Activated CD8-positive, alpha-beta memory T cell treated with anti-CD3 and anti-CD28 coated beads for 24 hours (primary cell): ENCODE data around the gene SNTG2.
"Not testable (repeated sequence)": the region's sequence is repeated elsewhere in the genome, so short reads cannot be mapped to it uniquely, and the experiment has no call there.

Experiments used
- DNase-seq: peaks from one replicate; pipeline ENCODE4 v3.0.0-alpha.2; 2020

The SNTG2 gene

DNA sequence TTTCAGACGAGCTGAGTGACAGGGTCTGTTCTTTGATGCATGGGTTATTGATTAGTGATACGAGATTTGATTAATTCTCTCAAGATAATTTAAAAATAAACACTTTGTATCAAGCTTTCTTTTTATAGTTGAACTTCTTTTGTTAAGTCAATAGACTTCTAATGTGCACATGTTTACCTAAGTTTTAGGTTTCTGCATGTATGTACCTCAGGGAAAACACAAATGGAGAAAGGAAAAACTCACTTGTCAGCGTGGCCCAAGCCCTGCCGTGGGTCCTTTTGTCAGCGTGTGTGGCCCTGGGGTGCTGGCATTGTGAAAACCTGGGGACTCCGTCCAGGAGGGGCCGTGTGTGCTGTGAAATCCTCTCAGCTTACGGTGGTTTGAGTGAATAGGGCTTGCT, 153.7 kb downstream of the SNTG2 start:
- DNase-seq: no peak

DNA sequence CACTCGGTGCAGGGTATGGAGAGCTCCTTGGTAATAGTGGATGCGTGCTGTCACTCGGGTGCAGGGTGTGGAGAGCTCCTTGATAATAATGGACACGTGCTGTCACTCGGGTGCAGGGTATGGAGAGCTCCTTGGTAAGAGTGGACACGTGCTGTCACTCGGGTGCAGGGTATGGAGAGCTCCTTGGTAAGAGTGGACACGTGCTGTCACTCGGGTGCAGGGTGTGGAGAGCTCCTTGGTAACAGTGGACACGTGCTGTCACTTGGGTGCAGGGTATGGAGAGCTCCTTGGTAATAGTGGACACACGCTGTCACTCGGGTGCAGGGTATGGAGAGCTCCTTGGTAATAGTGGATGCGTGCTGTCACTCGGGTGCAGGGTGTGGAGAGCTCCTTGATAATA, 155.7 kb downstream of the SNTG2 start:
- DNase-seq: not testable (repeated sequence)

DNA sequence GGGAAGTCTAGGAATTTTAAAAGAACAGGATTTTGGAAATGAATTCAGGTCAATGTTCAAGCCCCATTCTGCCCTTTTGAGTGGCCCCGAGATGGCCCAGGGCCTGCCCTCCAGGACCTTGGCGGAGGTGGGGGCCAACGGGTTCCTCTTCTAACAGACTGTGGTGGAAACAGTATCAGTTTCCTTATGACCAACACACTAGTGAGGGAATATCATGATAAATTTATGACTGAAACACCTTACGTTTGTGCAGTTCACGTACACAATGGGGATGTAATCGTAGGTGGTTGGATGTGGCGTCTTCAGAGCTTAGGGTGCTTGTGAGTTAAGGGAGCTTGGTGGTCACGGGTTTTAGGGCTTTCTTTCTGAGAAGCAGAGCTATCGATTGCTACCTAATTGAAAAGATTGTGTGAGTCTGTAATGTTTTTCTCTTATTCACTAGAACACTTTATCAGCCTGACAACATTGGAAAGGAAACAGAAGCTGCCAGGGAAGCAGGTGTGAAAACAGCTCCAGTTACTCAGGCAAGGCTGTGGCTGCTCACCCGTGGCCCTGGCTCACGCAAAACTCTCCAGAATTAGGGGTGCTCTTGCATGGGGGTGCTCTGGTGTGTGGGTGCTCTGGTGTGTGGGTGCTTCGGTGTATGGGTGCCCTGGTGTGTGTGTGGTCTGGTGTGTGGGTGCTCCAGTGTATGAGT, 165.3 kb downstream of the SNTG2 start:
- no peak for DNase-seq

DNA sequence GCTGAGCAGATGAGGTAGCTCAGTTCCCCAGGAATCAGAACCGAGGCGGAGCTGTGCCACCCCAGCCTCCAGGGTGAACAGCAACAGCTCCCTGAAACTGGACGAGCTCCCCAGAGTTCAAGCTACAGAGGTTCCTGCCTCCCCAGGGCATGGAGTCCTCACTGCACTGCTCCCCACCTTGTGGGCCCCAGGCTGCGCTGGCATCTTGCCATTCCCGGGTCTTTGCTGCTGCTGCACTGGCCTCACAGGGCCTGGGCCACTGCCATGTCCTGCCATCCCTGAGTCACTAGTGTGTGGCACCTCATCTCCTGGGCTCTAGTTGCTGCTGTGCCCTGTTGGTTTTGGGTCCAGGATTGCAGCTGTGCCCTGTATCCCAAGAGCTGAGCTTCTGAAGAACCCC, 166.9 kb downstream of the SNTG2 start:
- DNase-seq: no peak

- DNase-seq: no peak
These were observed 174.6 kb downstream of the SNTG2 start for GRCh38 chr2:1125217-1125616.

DNA sequence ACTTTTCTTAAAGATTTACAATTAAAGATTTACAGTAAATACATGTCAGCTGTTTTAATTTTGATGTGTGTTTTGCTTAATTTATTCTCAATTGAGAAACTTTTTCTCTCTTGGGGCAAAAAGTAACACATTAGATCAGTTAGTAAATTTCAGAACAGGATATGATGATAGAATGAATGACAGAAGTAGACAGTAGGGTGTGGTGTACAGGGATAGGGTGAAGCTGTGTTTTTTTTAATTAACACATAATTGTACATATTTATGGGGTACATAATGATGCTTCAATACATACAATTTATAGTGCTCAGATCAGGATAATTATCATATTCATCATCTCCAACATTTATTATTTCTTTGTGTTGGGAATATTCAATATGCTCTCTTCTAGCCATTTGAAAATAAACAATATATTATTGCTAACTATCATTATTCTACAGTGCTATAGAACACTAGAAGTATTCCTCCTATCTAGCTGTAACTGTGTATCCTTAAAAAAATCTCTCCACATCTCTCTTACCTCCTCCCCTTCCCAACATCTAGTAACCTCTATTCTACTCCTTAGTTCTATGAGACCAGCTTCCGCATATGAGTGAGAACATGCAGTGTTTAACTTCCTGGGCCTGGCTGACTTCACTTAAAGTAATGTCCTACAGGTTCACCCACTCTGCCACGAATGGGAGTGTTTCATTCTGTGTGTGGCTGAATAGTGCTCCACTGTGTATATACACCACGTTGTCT, 175.2 kb downstream of the SNTG2 start:
- DNase-seq: no peak

GRCh38 chr2:1129982-1130381, 179.3 kb downstream of the SNTG2 start:
- no peak for DNase-seq

- DNase-seq: no peak
These were observed 180.3 kb downstream of the SNTG2 start for GRCh38 chr2:1130922-1131321.

GRCh38 chr2:1132328-1132969, 181.8 kb downstream of the SNTG2 start:
- DNase-seq: peak; percentile 62

- DNase-seq: not testable (repeated sequence)
These were observed 183.2 kb downstream of the SNTG2 start for GRCh38 chr2:1133896-1134295.

- DNase-seq: no peak
These were observed 184.0 kb downstream of the SNTG2 start for GRCh38 chr2:1134629-1135028.

- DNase-seq: no peak
These were observed 185.4 kb downstream of the SNTG2 start for GRCh38 chr2:1136067-1136466.

GRCh38 chr2:1136846-1137245, 186.2 kb downstream of the SNTG2 start:
- DNase-seq: no peak

DNA sequence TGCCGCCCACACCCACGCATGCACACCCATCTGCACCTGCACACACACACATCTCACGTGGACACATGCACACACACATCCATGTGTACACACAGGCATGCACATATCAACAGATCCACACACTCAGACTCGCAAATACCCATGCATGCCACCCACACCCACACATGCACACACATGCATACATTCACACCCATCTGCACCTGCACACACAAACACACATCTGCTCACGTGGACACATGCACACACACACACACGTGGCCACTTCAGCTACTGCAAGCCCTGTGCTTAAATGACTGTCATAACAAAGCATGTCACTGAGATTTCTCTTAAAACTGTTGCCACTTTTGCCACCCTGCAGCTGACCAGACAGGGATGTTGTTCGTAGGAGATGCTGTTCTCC, 186.6 kb downstream of the SNTG2 start:
- DNase-seq: no peak

GRCh38 chr2:1137913-1138391, 187.3 kb downstream of the SNTG2 start:
- no peak for DNase-seq

DNA sequence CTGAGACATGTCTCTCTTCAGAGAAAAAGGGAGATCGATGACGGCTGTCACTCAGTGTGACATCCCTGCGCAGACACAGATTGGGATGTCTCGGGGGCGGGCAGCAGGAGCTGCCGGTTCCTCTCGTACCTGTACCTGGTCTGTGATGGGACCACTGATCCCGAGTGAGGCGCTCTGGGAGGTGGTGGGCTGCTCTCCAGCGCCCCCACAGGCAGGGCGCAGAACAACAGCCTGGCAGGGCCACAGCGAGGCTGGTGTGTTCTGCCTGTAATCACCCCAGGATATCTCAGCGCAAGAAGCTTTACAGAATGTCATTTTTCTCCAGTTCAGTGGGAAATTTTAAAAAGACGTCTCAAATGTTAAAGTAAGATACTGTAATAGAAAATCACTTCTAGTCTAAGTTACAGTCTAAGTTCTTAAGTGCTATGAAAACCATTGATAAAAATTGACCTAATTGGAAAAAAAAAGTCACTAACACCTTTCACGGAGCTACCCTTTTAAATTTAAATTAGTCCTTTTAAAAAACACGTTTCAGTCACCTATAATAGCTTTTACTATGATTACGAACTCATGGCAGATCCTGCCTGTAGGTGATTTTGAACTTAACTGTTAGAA, 189.8 kb downstream of the SNTG2 start:
- DNase-seq: peak; percentile 83

GRCh38 chr2:1141079-1141478, 190.4 kb downstream of the SNTG2 start:
- no peak for DNase-seq

GRCh38 chr2:1143129-1143528, 192.5 kb downstream of the SNTG2 start:
- no peak for DNase-seq

DNA sequence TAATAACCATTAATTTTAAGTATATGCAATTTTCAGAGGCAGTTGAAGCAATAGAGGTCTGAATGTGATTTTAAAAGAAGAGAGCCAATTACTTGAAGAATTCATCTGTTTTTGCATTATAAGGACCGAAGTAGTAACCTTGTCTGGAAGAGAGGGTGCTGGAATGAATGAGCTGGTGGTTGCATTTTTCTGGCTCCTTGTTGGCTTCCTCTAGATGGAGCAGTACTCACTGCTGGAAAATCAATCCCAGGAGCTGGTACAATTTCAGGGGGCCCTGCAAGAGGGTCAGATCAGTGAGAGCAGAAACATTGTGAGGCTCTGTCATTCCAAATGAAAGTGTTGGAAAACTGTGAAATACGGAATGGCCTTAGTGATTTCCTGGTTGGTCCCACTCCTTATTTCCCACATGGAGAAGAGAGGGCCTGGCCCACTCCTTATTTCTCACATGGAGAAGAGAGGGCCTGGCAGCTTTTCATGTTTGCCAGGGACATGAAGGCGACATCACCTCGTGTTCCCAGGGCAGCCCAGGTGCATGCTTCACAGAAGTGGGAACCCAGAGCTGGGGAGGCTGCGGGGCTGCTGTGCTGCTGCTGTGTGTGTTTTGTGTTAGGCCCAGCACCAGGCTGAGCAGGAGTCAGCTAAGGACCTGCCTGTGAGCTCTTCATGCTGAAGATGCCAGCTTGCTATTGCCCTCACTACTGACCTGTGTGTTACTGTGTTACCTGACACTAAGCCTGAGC, 197.4 kb downstream of the SNTG2 start:
- no peak for DNase-seq

DNA sequence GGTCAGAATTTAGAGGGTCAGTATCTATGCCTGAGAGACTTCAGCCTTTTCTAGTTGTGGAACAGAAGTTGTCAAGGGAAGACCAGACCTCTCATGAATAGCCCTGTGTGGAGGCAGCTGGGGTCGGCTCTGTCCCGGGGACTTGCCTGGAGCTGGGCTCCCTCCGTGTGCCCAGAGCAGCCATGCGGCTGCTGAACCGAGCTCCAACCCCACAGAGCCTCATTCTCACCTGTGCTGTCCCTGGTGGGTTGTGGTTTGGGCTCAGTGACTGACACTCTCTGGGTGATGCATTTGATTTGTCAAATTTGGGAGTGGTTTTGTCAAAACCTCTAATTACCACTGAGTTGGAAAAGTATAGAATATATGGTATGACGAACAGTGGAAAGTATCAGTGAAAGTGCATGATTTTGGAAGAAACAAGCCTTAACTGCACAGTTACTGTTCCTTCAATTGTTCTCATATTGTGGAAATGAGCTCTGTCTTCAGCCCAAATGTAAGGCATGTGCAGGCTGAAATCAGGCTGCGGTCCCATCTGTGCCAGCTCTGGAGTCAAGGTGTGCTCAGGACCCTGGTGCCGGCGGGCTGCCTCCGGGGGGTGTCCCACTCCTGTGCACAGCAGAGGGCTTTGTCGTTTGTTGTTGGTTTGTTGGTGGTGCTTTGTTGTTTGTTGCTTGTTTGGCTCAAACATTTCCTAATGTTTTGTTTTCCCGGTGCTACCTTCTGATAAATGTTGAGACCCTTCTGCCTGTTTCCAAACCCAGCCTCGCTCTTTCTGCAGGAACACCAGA, 200.3 kb downstream of the SNTG2 start:
- DNase-seq: no peak

DNA sequence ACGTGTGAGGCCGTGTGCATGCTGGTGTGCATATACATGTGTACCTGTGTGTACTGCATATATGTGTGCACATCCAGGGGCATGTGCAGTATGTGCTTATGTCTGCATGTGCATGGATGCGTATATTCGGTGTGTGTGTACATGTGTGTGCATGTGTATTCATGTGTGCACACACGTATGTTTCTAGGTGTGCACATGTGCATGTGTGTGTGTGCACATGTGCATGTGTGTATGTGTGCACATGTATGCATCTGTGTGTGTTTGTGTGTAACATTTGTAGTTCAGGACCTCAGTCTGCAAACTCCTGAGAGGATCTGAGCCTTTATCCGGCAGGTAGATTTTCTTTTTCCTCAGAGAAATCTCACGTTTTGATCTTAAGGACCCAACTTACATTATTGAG, 201.7 kb downstream of the SNTG2 start:
- DNase-seq: no peak

GRCh38 chr2:1153920-1154319, 203.3 kb downstream of the SNTG2 start:
- no peak for DNase-seq
